Neural crest cell (in vitro differentiated cells): Measurements from ENCODE around the gene RAC2. TPM values are rescaled to one million over a fixed set of nuclear protein-coding genes. Genes with fewer than 3 reads are reported as not detected.

ENCODE experiments used
- DNase-seq: peaks from one replicate; pipeline ENCODE4 v3.0.0; 2021; ENCODE audit warnings: low read depth, mixed read lengths, low spot score
- H3K27ac Mint-ChIP-seq: one replicate; pipeline ENCODE4 v1.8.0; 2021; ENCODE audit warnings: mild to moderate bottlenecking, mixed read lengths; ENCODE audit not compliant: unreplicated experiment
- H3K27me3 Mint-ChIP-seq: 2 replicates; pipeline ENCODE4 v1.8.0; 2021; ENCODE audit warnings: low read depth, mild to moderate bottlenecking, mixed read lengths
- H3K36me3 Mint-ChIP-seq: 2 replicates; pipeline ENCODE4 v1.8.0; 2021; ENCODE audit warnings: low read depth, mild to moderate bottlenecking, mixed read lengths
- H3K4me1 Mint-ChIP-seq: 2 replicates; pipeline ENCODE4 v1.8.0; 2021; ENCODE audit warnings: mixed read lengths
- H3K4me3 Mint-ChIP-seq: one replicate; pipeline ENCODE4 v1.8.0; 2021; ENCODE audit warnings: mild to moderate bottlenecking, mixed read lengths
- H3K9me3 Mint-ChIP-seq: 2 replicates; pipeline ENCODE4 v1.8.0; 2021; ENCODE audit warnings: mixed read lengths
- total RNA-seq: library from RNA; stranded (reverse); gene quantifications from 2 replicates; pipeline ENCODE4 v1.2.1, GENCODE V29; 2021
- TF ChIP-seq, protein P1 (sequence below): fragments of 200-600 bp; sonication (generic); conservative IDR thresholded peaks from 2 replicates; pipeline ENCODE4 v1.5.0; 2021; ENCODE audit warnings: antibody characterized with exemption, mild to moderate bottlenecking

The RAC2 gene
- total RNA-seq, 1 donor from 2014 or later = 0.21 TPM

DNA sequence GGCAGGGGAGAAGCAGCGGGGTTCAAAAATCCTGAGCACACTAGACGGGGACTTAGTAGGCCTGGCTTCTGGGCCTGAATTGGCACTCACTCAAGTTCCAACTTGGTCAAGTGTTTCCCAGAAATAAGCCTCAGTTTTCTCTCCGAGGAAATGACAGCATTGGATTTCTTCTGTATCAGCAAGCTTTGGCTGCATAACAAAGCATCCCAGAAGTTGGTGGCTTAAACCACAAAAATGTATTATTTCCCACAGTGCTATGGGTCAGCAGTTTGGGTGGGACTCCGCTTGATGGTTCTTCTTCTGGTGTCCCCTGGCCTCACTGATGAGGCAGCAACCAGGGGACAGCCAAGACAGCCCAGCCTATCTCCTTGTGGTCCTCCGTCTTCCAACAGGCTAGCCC, 36.6 kb upstream of the RAC2 start:
- no peaks in the 10 kb centered on the region for H3K9me3 Mint-ChIP-seq
- no peak overlapping the region for H3K27ac Mint-ChIP-seq
- no peaks in the 10 kb centered on the region for H3K36me3 Mint-ChIP-seq
- H3K4me3 Mint-ChIP-seq = no peak overlapping the region
- peaks cover 25% of the 10 kb centered on the region for H3K4me1 Mint-ChIP-seq
- peaks cover 15% of the 10 kb centered on the region for H3K27me3 Mint-ChIP-seq
- DNase-seq = no peak
- TF ChIP-seq, protein P1, sequence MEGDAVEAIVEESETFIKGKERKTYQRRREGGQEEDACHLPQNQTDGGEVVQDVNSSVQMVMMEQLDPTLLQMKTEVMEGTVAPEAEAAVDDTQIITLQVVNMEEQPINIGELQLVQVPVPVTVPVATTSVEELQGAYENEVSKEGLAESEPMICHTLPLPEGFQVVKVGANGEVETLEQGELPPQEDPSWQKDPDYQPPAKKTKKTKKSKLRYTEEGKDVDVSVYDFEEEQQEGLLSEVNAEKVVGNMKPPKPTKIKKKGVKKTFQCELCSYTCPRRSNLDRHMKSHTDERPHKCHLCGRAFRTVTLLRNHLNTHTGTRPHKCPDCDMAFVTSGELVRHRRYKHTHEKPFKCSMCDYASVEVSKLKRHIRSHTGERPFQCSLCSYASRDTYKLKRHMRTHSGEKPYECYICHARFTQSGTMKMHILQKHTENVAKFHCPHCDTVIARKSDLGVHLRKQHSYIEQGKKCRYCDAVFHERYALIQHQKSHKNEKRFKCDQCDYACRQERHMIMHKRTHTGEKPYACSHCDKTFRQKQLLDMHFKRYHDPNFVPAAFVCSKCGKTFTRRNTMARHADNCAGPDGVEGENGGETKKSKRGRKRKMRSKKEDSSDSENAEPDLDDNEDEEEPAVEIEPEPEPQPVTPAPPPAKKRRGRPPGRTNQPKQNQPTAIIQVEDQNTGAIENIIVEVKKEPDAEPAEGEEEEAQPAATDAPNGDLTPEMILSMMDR = no peak

DNA sequence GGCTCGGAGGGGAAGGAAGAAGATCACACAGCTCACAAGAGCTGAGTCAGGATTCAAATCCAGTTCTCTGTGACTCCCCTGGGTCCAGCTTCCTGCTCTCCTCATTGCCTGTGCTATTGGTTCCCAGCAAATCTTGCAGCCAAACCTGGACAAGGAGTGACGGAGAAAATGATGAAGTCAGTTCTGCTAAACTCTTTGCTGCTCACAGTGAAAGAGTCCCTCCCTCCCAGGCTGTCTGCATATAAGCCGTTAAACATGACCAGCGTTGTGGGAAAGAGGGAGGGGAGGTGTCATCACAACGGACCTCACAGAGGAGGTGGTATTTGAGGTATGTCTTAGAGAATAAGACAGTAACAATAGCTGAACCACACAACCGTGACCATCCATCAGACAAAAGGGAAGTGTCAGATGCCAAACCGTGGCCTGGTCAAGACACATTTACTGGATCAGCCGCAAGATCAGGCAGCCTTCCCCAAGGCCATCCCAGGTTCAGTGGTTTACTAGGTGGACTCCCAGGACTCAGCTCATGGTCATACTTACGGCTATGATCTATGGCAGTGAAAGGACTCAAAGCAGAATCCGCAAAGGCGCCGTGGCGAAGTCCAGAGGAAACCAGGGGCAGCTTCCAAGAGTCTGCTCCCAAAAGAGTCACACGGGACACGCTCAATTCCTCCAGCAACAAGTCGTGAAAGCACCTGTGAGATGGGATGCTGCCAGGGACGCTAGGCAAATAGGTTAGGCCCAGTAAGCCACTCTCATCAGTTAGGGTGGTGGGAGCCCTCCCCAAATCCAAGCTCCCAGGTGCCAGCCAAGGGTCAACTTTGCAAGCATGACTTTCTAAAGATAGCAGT, 35.5 kb upstream of the RAC2 start:
- H3K27ac Mint-ChIP-seq = no peak overlapping the region
- no peak overlapping the region for H3K4me3 Mint-ChIP-seq
- peaks cover 22% of the 10 kb centered on the region for H3K4me1 Mint-ChIP-seq
- TF ChIP-seq, protein P1 = no peak
- no peaks in the 10 kb centered on the region for H3K9me3 Mint-ChIP-seq
- H3K36me3 Mint-ChIP-seq = no peaks in the 10 kb centered on the region
- peaks cover 15% of the 10 kb centered on the region for H3K27me3 Mint-ChIP-seq
- no peak for DNase-seq

DNA sequence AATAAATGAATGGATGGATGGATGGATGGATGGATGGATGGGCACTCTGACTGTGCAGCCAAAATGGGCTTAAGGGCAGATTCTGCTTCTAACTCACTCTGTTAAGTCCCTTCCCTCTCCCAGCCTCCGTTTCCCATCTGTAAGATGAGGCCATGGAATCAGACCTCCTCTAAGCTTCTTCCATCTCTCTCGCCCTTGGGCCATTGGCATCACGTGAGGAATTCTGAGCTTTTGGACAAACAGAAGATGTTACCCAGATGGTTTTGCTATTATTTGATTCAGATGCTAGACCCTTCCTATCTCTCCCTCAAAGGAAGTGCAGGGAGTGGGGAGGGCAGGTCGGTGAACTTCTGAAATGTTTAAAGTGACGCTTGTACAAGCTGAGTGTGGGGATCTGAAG, 34.2 kb upstream of the RAC2 start:
- peaks cover 16% of the 10 kb centered on the region for H3K4me1 Mint-ChIP-seq
- no peaks in the 10 kb centered on the region for H3K36me3 Mint-ChIP-seq
- DNase-seq = no peak
- peaks cover 15% of the 10 kb centered on the region for H3K27me3 Mint-ChIP-seq
- no peak overlapping the region for H3K4me3 Mint-ChIP-seq
- TF ChIP-seq, protein P1 = no peak
- H3K9me3 Mint-ChIP-seq = no peaks in the 10 kb centered on the region
- no peak overlapping the region for H3K27ac Mint-ChIP-seq

DNA sequence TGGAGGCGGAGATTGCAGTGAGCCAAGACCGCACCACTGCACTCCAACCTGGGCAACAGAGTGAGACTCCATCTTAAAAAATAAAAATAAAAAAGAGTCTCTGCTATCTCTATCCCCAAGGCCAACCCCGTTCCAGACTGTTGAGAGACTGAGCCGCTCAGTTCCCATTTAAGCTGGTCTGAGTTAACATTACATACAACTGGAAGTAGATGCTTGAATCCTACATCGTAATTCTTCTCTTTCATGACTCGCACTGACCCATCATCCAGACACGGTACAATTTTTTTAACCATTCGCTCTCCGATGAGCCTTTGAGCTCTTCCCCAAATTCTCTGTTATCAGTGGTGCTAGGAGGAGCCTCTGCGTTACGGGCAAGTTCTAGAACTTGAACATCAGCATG, 33.3 kb upstream of the RAC2 start:
- Mint-ChIP-seq H3K4me3 (no peak overlapping the region), H3K27ac (no peak overlapping the region)

DNA sequence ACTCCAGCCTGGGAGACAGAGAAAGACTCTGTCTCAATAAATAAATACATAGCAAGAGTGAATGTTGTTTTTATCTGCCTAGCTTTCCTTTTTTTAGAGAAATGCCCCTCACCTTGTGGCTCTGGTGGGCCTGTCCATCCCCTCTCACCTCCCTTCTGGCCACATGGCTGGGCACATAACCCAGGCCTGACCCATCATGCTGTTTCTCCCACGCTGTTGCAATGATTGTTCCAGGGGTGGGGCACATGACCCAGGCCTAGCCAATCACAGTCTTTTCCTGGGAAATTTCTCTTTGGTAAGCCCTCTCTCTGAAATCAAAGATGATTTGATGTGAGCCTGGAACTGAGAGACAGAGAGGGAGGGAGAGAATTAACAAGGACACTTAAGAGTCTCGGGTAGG, 32.7 kb upstream of the RAC2 start:
- no peaks in the 10 kb centered on the region for H3K36me3 Mint-ChIP-seq
- peaks cover 16% of the 10 kb centered on the region for H3K4me1 Mint-ChIP-seq
- no peak overlapping the region for H3K27ac Mint-ChIP-seq
- H3K27me3 Mint-ChIP-seq = peaks cover 7% of the 10 kb centered on the region
- no peak for DNase-seq
- no peak overlapping the region for H3K4me3 Mint-ChIP-seq
- no peaks in the 10 kb centered on the region for H3K9me3 Mint-ChIP-seq
- TF ChIP-seq, protein P1 = no peak

More for the DNA sequence above, 33.3 kb upstream of the RAC2 start:
- DNase-seq = no peak
- Mint-ChIP-seq H3K36me3 (no peaks in the 10 kb centered on the region), H3K4me1 (peaks cover 16% of the 10 kb centered on the region), H3K27me3 (peaks cover 9% of the 10 kb centered on the region), H3K9me3 (no peaks in the 10 kb centered on the region)
- TF ChIP-seq, protein P1 = no peak
